Measurements from ENCODE around the gene ANKRD34B.

Gene ANKRD34B

GRCh38 chr5:80569086-80569960 lies 757 bp downstream of the ANKRD34B start:
- DNase-seq (ENCODE audit: low spot score), result no peak

DNA sequence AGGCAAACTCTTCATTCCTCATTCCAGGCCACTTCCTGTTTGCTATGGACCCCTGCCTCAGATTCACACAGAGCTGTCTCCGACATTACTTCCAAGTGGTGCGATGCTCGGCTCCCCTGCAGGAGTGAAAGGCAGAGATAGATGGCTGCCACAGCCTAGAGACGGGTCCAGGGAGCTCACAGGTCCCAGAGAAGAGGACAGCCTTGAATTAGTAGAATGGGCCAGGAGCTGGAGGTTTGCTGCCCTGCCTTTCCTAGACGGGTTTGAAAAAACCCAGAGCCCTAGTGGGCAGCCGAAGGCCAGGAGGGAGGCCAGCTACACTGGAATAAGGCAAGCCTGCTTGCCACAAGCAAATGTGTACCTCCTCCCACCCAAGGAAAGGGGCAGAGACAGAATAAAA lies 1.8 kb downstream of the ANKRD34B start:
- no peak for DNase-seq (ENCODE audit: low spot score)

- no peak for DNase-seq (ENCODE audit: low spot score)
These were observed 3.3 kb downstream of the ANKRD34B start for GRCh38 chr5:80566711-80567259.

DNA sequence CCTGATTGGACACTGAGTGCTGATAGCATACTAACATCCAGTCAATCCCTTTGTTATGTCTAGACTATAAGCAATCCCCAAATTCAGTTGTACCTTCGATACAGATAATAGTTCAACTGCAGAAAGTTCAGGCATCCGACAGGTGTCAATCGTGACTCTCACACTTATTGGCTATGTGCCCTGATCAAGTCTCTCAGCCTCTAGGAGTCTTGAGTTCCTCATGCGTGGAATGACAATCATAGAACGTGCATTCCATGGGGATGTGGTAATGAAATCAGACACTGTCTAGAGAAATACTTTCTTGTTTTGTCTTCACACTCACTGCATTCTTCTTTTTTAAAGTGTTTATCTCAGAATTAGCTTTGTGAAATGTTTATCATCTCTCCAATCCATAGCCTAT lies 4.8 kb downstream of the ANKRD34B start:
- no peak for DNase-seq (ENCODE audit: low spot score)

DNA sequence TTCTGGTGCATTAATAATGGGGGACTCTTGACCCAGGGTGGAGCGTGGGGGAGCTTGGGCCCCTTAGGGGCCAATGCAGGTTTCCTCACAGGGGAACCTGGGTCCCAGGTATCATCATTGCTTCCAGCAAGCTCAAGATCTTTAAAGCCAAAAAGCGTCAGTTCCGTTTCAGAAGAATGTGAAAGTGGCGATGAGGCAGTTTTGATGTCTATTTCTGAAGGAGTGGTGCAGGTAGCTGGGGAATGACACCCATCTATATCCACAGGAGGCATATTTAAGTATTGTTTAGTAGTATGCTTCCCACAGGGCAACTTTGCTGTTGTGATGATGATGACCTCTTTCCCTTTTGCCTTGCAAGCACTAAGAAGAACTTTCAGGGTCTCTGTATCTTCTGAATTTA lies 10.8 kb downstream of the ANKRD34B start:
- DNase-seq (ENCODE audit: low spot score), result no peak

- DNase-seq (ENCODE audit: low spot score), result no peak
These were observed 15.0 kb downstream of the ANKRD34B start for GRCh38 chr5:80555099-80555498.

DNA sequence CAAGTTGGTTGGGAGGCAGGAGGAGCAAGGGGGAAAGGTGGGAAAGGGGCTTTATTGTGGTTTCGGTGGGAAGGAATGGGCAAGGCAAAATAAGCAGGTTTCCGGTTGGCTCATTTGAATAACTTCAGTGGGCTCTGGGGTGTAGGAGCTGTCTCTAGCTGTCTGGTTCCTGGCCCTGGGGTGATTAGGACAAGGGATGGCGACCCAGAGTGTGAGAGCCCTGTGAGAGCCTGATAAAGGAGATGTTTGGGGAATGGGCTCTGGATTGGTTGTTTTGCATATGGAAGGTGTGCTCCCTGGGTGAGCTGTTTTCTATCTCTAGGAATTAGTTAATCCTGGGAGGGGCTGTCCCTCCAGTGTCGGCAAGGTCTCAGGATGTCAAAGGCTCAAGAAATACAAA lies 15.4 kb downstream of the ANKRD34B start:
- DNase-seq (ENCODE audit: low spot score), result no peak

- no peak for DNase-seq (ENCODE audit: low spot score)
These were observed 28.7 kb downstream of the ANKRD34B start for GRCh38 chr5:80541392-80541791.

DNA sequence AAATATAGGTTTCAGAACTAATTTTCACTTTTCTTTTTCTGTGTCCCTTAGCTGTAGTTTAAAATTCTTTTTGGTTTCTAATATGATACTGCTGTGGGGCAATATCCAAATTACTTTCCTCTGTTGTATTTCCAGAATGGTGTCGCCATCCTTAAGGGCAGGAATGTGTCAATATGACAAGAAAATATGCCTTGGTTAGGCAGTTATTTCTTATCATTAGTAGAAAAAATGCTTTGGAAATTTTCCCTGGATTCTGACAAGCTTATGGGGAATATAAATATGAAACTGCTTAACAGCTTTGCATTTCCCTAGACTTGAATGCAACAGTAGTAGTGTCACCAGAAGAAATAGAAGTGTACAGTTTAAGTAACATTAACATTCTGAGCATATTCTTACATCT lies 29.4 kb downstream of the ANKRD34B start:
- no peak for DNase-seq (ENCODE audit: low spot score)

DNA sequence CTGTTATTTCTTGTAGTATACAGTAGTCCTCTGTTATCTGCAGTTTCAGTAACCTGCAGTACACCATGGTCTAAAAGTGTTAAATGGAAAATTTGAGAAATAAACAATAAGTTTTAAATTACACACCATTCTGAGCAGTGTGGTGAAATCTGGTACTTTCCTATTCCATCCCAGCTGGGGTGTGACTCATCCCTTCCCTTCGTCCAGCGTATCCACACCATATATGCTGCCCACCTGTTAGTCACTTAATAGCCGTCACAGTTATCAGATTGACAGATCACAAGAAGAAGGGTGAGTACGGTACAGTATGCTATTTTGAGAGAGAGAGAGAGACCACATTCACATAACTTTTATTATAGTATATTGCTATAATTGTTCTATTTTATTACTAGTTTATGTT lies 53.3 kb downstream of the ANKRD34B start:
- DNase-seq (ENCODE audit: low spot score), result no peak

GRCh38 chr5:80509362-80509761 lies 60.7 kb downstream of the ANKRD34B start:
- DNase-seq (ENCODE audit: low spot score), result no peak

DNA sequence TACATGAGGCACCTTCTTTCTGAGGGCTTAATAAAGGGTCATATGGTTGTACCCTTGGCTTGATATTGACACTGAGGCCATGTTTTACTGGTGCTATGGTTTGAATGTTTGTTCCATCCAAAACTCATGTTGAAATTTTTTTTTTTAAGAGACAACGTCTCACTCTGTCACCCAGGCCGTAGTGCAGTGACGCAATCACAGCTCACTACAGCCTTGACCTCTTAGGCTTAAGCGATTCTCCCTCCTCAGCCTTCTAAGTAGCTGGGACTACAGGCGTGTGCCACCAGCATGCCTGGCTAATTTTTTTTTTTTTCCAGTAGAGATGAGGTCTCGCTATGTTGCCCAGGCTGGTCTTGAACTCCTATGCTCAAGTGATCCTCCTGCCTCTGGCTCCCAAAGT lies 61.2 kb downstream of the ANKRD34B start:
- no peak for DNase-seq (ENCODE audit: low spot score)

DNA sequence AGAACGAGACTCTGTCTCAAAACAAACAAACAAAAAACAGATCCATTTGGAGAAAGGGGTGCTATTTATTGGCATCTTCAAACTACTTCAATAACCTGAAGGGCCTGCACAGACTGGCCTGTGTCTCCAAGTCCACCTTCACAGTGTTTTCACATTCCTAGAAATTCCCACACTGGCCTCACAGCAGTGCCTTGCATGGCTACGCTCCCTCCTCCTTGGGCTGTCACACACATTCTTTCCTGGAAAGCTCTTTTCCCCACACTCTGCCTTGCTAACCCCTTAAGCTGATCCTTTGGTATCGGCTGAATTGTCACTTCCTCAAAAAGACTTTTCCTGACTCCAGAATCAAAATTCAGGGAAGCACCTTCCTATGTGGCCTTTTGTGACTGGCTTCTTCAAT lies 62.4 kb downstream of the ANKRD34B start:
- no peak for DNase-seq (ENCODE audit: low spot score)

All from Ammon's horn (tissue), 1 donor.